Measurements from ENCODE around the gene PTGER2. TPM values are rescaled to one million over a fixed set of nuclear protein-coding genes. Genes with fewer than 3 reads are reported as not detected.

Gene PTGER2
- total and polyA plus RNA-seq, 4 donors, result 2.0 to 20.6 (median 6.8) TPM

GRCh38 chr14:52315355-52315718 is 1.2 kb downstream of the PTGER2 start:
- DNase-seq (peak in 2 of 3 donors; percentile 46 to 64), ATAC-seq (ENCODE audit: insufficient read depth, low FRiP score) (peak; percentile 2)
- peaks cover 0 to 62% (median 10%) of the 10 kb centered on the region in 5 donors for H3K4me1 ChIP-seq (ENCODE audit: control insufficient read depth in 5 of 5, insufficient read depth in 5 of 5, low read length in 5 of 5)
- peak overlapping the region in 1 of 2 donors; percentile 88 for H3K27ac ChIP-seq (ENCODE audit: low read depth in 1 of 2, low read length in 1 of 2)
- H3K9me3 ChIP-seq (ENCODE audit: control insufficient read depth in 4 of 4, insufficient read depth in 3 of 4, low read length in 3 of 4), result no peaks in the 10 kb centered on the region
- 17 to 28% methylated on average over 11 of the region's 11 CpGs for WGBS, 2 donors
- peak overlapping the region in 1 of 2 donors; percentile 52 for H3K9ac ChIP-seq (ENCODE audit: insufficient read depth in 1 of 2, low read length in 2 of 2)
- no peak for TF ChIP-seq CTCF (IDR thresholded peaks at IDR 0.05; ENCODE audit: control extremely low read depth, extremely low read depth)
- peaks cover 0 to 32% (median 0%) of the 10 kb centered on the region in 3 donors for H3K27me3 ChIP-seq (ENCODE audit: control insufficient read depth in 3 of 3, insufficient read depth in 3 of 3, low read length in 2 of 3)
- no peaks in the 10 kb centered on the region for H3K36me3 ChIP-seq (ENCODE audit: control insufficient read depth in 4 of 4, insufficient read depth in 4 of 4, low read length in 4 of 4)
- H3K4me3 ChIP-seq, result peak overlapping the region; percentile 17

- H3K4me1 ChIP-seq (ENCODE audit: control insufficient read depth in 5 of 5, insufficient read depth in 5 of 5, low read length in 5 of 5), result peaks cover 0 to 43% (median 8%) of the 10 kb centered on the region in 5 donors
- H3K27ac ChIP-seq (ENCODE audit: low read depth in 1 of 2, low read length in 1 of 2), result no peak overlapping the region
- TF ChIP-seq CTCF (IDR thresholded peaks at IDR 0.05; ENCODE audit: control extremely low read depth, extremely low read depth), result no peak
- WGBS, 2 donors, result 18 to 71% methylated on average over 2 of the region's 2 CpGs
- peaks cover 0 to 7% (median 0%) of the 10 kb centered on the region in 4 donors for H3K9me3 ChIP-seq (ENCODE audit: control insufficient read depth in 4 of 4, insufficient read depth in 3 of 4, low read length in 3 of 4)
- DNase-seq (no peak), ATAC-seq (ENCODE audit: insufficient read depth, low FRiP score) (no peak)
- no peak overlapping the region for H3K4me3 ChIP-seq
- peaks cover 0 to 25% (median 0%) of the 10 kb centered on the region in 3 donors for H3K27me3 ChIP-seq (ENCODE audit: control insufficient read depth in 3 of 3, insufficient read depth in 3 of 3, low read length in 2 of 3)
- no peaks in the 10 kb centered on the region for H3K36me3 ChIP-seq (ENCODE audit: control insufficient read depth in 4 of 4, insufficient read depth in 4 of 4, low read length in 4 of 4)
- H3K9ac ChIP-seq (ENCODE audit: insufficient read depth in 1 of 2, low read length in 2 of 2), result no peak overlapping the region
Observed at GRCh38 chr14:52318062-52318461, 4.0 kb downstream of the PTGER2 start.

- Histone ChIP-seq H3K4me1 (ENCODE audit: control insufficient read depth in 5 of 5, insufficient read depth in 5 of 5, low read length in 5 of 5) (peaks cover 0 to 37% (median 4%) of the 10 kb centered on the region in 5 donors), H3K36me3 (ENCODE audit: control insufficient read depth in 4 of 4, insufficient read depth in 4 of 4, low read length in 4 of 4) (no peaks in the 10 kb centered on the region), H3K9me3 (ENCODE audit: control insufficient read depth in 4 of 4, insufficient read depth in 3 of 4, low read length in 3 of 4) (peaks cover 0 to 12% (median 0%) of the 10 kb centered on the region in 4 donors), H3K9ac (ENCODE audit: insufficient read depth in 1 of 2, low read length in 2 of 2) (no peak overlapping the region), H3K27me3 (ENCODE audit: control insufficient read depth in 3 of 3, insufficient read depth in 3 of 3, low read length in 2 of 3) (peaks cover 0 to 17% (median 0%) of the 10 kb centered on the region in 3 donors), H3K27ac (ENCODE audit: low read depth in 1 of 2, low read length in 1 of 2) (no peak overlapping the region), H3K4me3 (no peak overlapping the region)
- DNase-seq (peak in 2 of 3 donors; percentile 82 to 85), ATAC-seq (ENCODE audit: insufficient read depth, low FRiP score) (no peak)
- 58 to 59% methylated on average over 5 of the region's 5 CpGs for WGBS, 2 donors
- TF ChIP-seq CTCF (IDR thresholded peaks at IDR 0.05; ENCODE audit: control extremely low read depth, extremely low read depth), result no peak
Observed at GRCh38 chr14:52318826-52319645, 4.9 kb downstream of the PTGER2 start.

Data from lung (tissue), 12 donors.